Measurements from ENCODE around the gene TMEM167B. TPM values are rescaled to one million over a fixed set of nuclear protein-coding genes. Genes with fewer than 3 reads are reported as not detected.
"Not testable (repeated sequence)": the region's sequence is repeated elsewhere in the genome, so short reads cannot be mapped to it uniquely, and the experiment has no call there.

TMEM167B gene
- total RNA-seq, 1 donor from 2014 or later = 31.1 TPM

DNA sequence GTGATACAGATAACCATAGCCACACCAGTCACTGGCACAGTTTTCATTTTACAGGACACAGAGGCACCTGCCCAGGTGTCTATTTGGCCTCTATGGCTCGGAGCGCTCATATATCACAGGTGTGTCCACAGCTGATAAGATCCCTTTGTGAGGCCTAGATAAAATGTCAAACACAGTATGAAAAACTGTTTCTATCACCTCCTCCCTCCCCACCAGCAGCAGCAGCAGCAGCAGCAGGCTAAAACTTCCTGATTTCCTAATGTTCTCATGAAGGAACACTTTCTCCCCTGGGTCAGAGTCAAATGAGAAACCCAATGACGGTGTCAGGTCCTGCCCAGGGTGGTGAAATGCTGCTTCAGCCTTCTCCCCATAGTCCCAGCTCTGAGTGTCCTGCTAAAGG, 47.8 kb downstream of the TMEM167B start:
- ATAC-seq (ENCODE audit: poor library complexity) = no peak

DNA sequence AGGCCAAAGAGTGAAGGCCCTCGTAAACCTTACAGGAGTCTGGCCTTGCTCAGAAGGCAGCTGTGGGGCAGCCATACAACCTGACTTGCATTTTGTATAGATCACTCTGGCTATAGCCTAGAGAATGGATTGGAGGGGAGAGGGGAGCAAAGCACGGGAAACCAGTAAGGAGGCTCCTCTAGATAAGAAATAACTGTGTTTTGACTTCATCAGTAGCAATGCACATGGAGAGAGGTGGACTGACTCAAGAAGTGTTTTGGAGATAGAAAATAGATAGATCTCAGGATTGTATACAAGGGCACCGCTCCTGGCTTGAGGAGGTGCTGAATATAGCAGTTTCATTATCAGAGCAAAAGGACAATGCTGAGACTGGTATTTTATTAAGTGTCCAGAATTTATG, 49.8 kb downstream of the TMEM167B start:
- DNase-seq (no peak), ATAC-seq (ENCODE audit: poor library complexity) (no peak)
- intact Hi-C loops (cut with DNase I) = no loop called here

More for the DNA sequence above, 47.8 kb downstream of the TMEM167B start:
- intact Hi-C loops (cut with DNase I) = no loop called here
- DNase-seq = no peak

DNA sequence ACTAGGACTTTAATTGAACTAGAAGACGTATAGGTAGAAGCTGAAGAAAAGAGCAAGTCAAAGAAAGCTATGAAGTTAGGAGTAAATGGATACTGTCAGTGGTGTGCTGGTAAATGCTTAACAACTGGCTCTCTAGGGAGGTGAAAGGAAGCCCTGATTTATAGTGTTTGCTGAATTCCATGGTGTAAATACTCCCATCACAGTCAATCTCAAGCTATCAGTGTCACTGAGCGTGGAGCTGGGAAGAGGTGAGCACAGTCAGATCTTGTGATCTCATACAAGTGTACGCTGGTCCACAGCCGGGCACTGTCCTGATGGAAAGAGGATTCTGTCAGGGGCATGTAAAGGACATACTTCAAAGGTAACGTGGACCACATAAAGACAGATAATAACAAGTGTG, 51.7 kb downstream of the TMEM167B start:
- DNase-seq (no peak), ATAC-seq (ENCODE audit: poor library complexity) (no peak)

DNA sequence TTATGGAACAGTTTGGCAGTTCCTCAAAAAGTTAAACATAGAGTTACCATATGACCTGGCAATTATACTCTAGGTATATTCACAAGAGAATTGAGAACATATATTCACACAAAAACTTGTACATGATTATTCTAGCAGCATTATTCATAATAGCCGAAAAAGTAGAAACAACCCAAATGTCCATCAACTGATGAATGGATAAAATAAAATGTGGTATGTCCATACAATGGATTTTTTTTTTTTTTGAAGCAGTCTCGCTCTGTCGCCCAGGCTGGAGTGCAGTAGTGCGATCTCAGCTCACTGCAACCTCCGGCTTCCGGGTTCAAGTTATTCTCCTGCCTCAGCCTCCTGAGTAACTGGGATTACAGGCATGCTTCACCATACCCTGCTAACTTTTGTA, 52.2 kb downstream of the TMEM167B start:
- ATAC-seq (ENCODE audit: poor library complexity); DNase-seq; intact Hi-C loops (cut with DNase I): not testable (repeated sequence)

More for the DNA sequence above, 51.7 kb downstream of the TMEM167B start:
- intact Hi-C loops (cut with DNase I) = no loop called here

Other genes starting within 250 kb of the TMEM167B start
- not detected for gene AKNAD1, start 233.7 kb upstream of the TMEM167B start, total RNA-seq
- gene GPSM2, start 213.8 kb upstream of the TMEM167B start, total RNA-seq = 7.0 TPM
- 28.2 TPM for gene CLCC1, start 127.3 kb upstream of the TMEM167B start, total RNA-seq
- 15.1 TPM for gene WDR47, start 48.7 kb upstream of the TMEM167B start, total RNA-seq
- gene TAF13, start 14.8 kb upstream of the TMEM167B start, total RNA-seq = 56.9 TPM
- 0.19 TPM for gene ELAPOR1, start 23.4 kb downstream of the TMEM167B start, total RNA-seq
- 92.8 TPM for gene SARS1, start 123.2 kb downstream of the TMEM167B start, total RNA-seq
- 6.3 TPM for gene CELSR2, start 158.8 kb downstream of the TMEM167B start, total RNA-seq
- gene PSRC1, start 192.4 kb downstream of the TMEM167B start, total RNA-seq = 0.73 TPM
- gene MYBPHL, start 216.2 kb downstream of the TMEM167B start, total RNA-seq = 0.73 TPM

Data from Right ventricle myocardium superior (tissue), 1 donor.